HL-60 (cell line): Measurements from ENCODE around the gene PPP1R27.
A peak's percentile ranks its signal among the peaks of the same experiment; 100 is the strongest.

Source experiments
- DNase-seq, 2 experiments: peaks; one replicate each; pipeline ENCODE4 v3.0.0-alpha.2; 2010 to 2020; ENCODE audit warnings: low read depth in 1 of 2, low spot score in 1 of 2
- H3K27ac ChIP-seq: fragments of 250-450 bp; sonication (Bioruptor Pico); replicated peaks from 2 replicates; pipeline ENCODE4 v1.5.1; 2020; ENCODE audit warnings: mild to moderate bottlenecking, moderate library complexity
- H3K27me3 ChIP-seq: fragments of 250-450 bp; sonication (Bioruptor Pico); 2 replicates; pipeline ENCODE4 v1.5.1; 2021; ENCODE audit warnings: mild to moderate bottlenecking, moderate library complexity; ENCODE audit not compliant: insufficient read depth, poor library complexity, severe bottlenecking
- H3K4me3 ChIP-seq: replicated peaks from 2 replicates; pipeline ENCODE4 v1.5.1; 2011; ENCODE audit warnings: mild to moderate bottlenecking, control low read depth, low read length; ENCODE audit not compliant: insufficient read depth
- GABPA ChIP-seq: IDR thresholded peaks from 2 replicates; pipeline ENCODE4 v1.6.1; 2012; ENCODE audit warnings: low read depth
- POLR2AphosphoS5 ChIP-seq: IDR thresholded peaks from 2 replicates; pipeline ENCODE4 v1.6.1; 2012; ENCODE audit warnings: low read depth
- SPI1 ChIP-seq: IDR thresholded peaks from 2 replicates; pipeline ENCODE4 v1.6.1; 2012; ENCODE audit warnings: low read depth, mild to moderate bottlenecking, borderline replicate concordance
- TF ChIP-seq, protein P1 (sequence below): IDR thresholded peaks from one replicate; pipeline ENCODE4 v1.5.1; 2011; ENCODE audit warnings: low read length, control low read depth, inconsistent platforms; ENCODE audit not compliant: insufficient read depth
- TF ChIP-seq, protein P2 (sequence below): IDR thresholded peaks from 2 replicates; pipeline ENCODE4 v1.6.1; 2012; ENCODE audit warnings: low read depth; ENCODE audit not compliant: insufficient replicate concordance

Gene PPP1R27

DNA sequence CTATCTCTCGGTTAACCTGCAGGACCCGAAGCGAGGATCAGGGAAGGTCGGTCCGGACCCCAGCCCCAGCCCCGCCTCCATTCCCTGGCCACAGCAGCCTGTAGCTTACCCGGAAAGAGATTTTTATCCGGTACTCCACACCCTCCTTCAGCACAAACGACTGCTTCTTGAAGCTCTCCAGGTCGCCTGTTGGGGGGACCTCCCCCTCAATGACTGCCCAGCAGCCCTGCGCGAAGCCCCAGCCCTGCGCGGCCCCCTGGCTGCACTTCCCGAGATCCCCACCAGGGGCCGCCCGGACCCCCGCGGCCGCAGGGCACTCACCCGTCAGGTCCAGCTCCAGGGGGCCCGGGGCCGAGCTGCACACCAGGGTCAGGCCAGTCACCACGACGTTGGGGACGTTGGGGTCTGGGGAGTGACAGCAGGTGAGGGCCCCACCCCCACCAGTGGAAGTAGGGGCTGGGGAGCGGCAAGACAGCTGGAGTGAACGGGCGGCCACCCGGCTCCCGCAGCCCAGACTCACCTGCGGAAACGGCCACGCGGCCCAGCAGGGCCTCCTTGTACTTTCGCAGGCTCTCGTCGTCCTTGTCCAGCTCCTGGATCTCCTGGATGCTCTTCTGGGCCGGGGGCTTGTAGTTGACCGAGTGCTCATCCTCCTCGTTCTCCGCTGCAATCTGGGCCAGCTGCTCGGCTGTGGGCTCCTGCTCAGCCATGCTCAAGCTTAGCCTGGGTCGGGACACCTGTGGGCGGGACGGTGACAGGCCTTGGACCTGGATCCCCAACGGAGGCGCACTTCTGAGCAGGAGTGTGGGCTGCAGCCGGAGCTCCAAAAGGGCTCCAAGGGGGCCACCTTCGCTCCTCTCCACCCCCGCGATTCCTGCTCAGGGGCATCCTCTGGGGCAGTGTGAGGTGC is 34.6 kb upstream of the PPP1R27 start:
- 0 out of 2 replicates have a peak, but pooled peaks have one; percentile 25 for TF ChIP-seq GABPA
- TF ChIP-seq, protein P1, sequence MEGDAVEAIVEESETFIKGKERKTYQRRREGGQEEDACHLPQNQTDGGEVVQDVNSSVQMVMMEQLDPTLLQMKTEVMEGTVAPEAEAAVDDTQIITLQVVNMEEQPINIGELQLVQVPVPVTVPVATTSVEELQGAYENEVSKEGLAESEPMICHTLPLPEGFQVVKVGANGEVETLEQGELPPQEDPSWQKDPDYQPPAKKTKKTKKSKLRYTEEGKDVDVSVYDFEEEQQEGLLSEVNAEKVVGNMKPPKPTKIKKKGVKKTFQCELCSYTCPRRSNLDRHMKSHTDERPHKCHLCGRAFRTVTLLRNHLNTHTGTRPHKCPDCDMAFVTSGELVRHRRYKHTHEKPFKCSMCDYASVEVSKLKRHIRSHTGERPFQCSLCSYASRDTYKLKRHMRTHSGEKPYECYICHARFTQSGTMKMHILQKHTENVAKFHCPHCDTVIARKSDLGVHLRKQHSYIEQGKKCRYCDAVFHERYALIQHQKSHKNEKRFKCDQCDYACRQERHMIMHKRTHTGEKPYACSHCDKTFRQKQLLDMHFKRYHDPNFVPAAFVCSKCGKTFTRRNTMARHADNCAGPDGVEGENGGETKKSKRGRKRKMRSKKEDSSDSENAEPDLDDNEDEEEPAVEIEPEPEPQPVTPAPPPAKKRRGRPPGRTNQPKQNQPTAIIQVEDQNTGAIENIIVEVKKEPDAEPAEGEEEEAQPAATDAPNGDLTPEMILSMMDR, result peak; percentile 55
- peak; percentile 65; the same call in 1 of the 2 replicates for TF ChIP-seq POLR2AphosphoS5
- TF ChIP-seq SPI1, result no peak
- peak overlapping the region; percentile 93 for H3K27ac ChIP-seq
- DNase-seq, result peak in 1 of 2 experiments; percentile 38
- H3K4me3 ChIP-seq, result peak overlapping the region; percentile 87
- H3K27me3 ChIP-seq, result no peaks in the 10 kb centered on the region

DNA sequence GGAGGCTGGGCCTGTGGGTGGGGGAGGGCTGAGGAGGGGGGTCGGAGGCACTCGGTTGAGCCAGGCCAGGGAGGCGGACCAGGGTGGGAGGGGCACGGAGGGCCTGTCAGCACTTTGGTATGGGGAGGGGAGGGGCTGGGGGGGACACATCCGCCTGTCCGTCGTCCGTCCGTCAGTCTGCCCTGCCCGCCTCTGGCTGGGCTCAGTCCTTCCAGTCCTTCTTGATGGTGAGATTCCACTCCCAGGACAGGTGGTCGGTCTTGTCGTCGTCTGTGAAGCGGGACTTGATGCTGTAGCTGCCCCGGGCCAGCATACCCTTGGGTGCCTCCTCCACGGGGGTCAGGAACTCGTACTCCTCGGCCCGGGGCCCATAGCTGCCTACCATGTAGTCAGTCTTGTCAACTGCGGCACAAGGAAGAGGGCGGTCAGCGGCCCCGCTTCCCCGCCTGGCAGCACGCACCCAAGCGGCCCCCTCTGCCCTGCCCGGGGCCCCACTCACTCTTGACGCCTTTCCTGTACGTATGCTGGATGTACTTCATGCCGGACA is 33.9 kb upstream of the PPP1R27 start:
- Histone ChIP-seq H3K27me3 (no peaks in the 10 kb centered on the region), H3K27ac (peak overlapping the region; percentile 93), H3K4me3 (peak overlapping the region; percentile 87)
- TF ChIP-seq, protein P1, result no peak
- DNase-seq, result peak in 1 of 2 experiments; percentile 33

DNA sequence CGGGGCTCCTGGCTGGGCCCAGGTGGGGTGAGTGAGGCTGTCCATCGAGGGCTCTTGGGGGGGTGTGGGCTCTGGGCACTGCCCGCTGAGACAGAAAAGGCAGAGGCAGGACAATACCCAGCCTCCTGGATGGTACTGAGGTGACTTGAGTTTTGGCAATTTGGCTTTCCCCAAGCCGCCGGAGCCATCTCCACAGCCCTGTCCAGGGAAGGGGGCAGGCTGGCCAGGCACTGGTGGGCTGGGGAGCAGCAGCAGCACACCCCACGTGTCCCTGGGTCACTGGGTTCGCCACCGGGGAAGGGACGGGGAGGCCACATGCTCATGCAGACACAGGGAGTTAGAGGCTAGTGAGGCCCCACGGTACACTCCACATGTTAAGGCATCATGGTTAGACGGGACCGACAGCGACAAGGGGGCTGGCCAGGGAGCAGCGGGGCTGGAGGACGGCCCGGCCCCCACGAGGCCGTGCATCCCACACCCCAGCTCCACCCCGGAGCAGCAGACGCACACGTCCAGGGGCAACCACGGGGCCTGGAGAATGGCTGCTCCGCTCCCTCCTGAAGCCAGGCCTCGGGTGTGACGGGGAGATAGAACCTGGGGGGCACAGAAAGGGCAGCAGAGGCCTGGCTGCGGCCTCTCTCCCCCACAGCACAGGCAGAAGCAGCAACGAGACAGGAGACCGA is 33.3 kb upstream of the PPP1R27 start:
- H3K27ac ChIP-seq, result peak overlapping the region; percentile 93

DNA sequence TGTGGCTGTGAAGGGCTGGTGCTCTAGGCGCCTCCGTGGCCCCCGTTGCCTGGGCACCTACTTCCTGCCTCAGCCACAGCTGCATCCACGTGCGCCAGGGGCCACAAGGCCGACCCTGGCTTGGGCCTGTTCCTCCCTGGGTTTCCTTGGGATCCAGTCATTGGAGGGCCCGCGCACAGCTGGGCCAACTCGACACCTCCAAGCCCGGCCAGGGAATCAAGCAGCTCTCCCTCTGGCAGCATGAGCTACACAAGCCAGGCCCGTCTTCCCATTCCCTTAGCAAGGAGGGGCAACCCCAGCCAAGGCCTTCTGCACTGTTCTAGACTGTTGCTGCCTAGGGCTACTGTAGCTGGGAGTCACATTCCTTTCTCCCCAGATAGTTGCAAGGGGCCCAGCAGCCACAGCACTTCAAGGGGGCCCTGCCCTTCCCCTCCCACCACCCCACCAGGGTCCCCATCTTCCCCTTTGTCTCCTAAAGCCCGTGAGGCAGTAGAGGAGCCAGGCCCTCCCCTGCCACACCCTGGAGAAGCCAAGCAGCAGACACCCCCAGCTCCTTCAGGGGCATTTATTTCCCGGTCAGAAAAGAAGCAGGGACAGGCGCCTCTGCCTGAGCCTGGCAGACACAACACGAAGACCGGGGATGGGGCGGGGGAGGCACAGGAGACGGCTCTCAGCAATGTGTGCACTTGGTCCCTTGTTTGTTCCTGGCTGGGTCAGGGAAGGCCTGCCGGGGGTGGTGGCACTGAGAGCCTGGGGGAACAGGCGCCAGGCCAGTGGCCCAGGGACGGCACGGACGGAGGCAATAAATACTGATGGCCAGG is 32.5 kb upstream of the PPP1R27 start:
- peak in 1 of 2 experiments; percentile 82 for DNase-seq
- no peak overlapping the region for H3K4me3 ChIP-seq

More for the DNA sequence above, 33.3 kb upstream of the PPP1R27 start:
- Histone ChIP-seq H3K27me3 (no peaks in the 10 kb centered on the region), H3K4me3 (no peak overlapping the region)
- TF ChIP-seq SPI1 (no peak), POLR2AphosphoS5 (peak; percentile 81)
- DNase-seq, result peak in 1 of 2 experiments; percentile 35

DNA sequence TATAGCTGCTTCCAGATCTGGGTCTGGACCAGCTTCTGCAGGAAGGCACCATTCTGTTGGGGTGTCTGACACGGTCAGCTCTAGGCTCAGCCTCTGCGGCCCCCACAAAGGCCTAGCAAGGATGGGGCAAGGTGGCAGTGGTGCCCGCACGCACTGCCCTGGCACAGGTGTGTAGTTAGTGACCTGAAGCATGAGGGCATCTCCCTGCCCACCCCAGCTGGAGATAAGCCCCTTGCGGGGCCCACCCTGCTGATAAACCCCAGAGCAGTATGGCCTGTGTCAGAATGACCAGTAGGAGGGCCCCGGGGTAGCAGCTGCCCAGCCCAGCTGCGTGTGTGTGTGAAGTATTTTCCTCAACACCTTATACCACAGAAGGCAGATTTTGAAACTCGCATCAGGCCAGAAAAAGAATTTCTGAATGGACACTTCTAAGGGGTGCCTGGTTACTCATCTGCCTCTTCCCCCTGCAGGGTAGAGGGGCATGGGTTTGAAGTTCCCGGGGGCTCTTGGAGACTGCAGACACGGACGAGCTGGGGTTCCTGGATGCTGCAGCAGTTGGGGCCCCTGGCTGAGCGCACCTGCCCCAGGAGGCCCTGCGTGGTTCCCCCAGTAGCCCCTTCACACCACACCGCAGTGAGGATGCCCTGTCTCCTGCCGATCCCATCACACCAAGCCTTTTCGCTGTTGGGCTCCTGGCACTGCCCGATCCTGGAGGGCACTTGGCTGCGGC is 31.8 kb upstream of the PPP1R27 start:
- peak overlapping the region; percentile 93 for H3K27ac ChIP-seq
- TF ChIP-seq POLR2AphosphoS5 (no peak), SPI1 (no peak), GABPA (no peak)
- TF ChIP-seq, protein P1, result no peak
- TF ChIP-seq, protein P2, sequence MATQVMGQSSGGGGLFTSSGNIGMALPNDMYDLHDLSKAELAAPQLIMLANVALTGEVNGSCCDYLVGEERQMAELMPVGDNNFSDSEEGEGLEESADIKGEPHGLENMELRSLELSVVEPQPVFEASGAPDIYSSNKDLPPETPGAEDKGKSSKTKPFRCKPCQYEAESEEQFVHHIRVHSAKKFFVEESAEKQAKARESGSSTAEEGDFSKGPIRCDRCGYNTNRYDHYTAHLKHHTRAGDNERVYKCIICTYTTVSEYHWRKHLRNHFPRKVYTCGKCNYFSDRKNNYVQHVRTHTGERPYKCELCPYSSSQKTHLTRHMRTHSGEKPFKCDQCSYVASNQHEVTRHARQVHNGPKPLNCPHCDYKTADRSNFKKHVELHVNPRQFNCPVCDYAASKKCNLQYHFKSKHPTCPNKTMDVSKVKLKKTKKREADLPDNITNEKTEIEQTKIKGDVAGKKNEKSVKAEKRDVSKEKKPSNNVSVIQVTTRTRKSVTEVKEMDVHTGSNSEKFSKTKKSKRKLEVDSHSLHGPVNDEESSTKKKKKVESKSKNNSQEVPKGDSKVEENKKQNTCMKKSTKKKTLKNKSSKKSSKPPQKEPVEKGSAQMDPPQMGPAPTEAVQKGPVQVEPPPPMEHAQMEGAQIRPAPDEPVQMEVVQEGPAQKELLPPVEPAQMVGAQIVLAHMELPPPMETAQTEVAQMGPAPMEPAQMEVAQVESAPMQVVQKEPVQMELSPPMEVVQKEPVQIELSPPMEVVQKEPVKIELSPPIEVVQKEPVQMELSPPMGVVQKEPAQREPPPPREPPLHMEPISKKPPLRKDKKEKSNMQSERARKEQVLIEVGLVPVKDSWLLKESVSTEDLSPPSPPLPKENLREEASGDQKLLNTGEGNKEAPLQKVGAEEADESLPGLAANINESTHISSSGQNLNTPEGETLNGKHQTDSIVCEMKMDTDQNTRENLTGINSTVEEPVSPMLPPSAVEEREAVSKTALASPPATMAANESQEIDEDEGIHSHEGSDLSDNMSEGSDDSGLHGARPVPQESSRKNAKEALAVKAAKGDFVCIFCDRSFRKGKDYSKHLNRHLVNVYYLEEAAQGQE, result no peak
- peak in 1 of 2 experiments; percentile 25 for DNase-seq

More for the DNA sequence above, 32.5 kb upstream of the PPP1R27 start:
- peak; percentile 40; the same call in 1 of the 2 replicates for TF ChIP-seq SPI1
- peak; percentile 97 for TF ChIP-seq POLR2AphosphoS5
- no peak for TF ChIP-seq GABPA
- no peaks in the 10 kb centered on the region for H3K27me3 ChIP-seq
- peak overlapping the region; percentile 93 for H3K27ac ChIP-seq

More for the DNA sequence above, 31.8 kb upstream of the PPP1R27 start:
- H3K27me3 ChIP-seq, result no peaks in the 10 kb centered on the region
- no peak overlapping the region for H3K4me3 ChIP-seq
